HG03442 (cell line): ENCODE measurements around the gene MAP2K3.

Source experiments
- ATAC-seq: cut with Tn5 transposase; IDR thresholded peaks from one replicate; pipeline ENCODE4 v1.9.1; 2021; ENCODE audit warnings: mild to moderate bottlenecking, moderate library complexity; ENCODE audit not compliant: unreplicated experiment

Gene MAP2K3

DNA sequence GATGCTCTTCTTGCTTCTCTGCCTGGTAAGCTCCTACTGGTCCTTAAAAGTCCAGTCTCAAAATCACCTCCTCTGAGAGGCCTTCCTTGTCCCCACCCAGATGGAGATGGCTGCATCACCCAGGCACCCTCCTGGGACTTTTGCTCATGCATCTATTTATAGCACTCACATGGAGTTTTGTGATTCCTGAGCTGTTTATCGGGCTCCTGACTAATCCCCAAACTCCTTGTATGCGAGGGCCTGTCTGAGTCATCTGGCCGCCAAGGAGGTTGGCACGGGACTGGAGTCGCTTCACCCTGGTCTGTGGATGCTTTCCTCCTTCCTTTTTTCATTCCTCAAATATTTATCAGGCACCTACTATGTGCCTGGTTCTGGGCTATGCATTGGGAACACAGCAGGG lies 2.3 kb upstream of the MAP2K3 start:
- ATAC-seq, result no peak

DNA sequence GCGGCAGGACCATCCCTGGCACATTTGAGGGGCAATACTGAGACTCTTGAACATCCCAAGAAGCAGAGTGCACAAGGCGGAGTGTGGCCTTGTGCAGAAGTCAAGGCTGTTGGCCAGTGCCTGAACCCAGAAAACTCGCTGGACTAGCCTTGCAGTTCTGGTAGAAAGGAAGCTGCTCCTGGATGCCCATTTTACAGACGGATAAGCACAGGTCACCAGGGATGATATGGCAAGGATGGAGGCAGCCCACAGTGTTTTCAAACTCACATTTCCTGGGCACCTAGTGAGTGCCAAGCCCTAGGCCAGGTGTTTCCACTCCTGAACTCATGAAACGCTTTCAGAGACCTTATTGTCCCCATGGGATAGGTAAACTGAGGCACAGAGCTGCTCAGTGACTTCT lies 1.7 kb upstream of the MAP2K3 start:
- no peak for ATAC-seq

DNA sequence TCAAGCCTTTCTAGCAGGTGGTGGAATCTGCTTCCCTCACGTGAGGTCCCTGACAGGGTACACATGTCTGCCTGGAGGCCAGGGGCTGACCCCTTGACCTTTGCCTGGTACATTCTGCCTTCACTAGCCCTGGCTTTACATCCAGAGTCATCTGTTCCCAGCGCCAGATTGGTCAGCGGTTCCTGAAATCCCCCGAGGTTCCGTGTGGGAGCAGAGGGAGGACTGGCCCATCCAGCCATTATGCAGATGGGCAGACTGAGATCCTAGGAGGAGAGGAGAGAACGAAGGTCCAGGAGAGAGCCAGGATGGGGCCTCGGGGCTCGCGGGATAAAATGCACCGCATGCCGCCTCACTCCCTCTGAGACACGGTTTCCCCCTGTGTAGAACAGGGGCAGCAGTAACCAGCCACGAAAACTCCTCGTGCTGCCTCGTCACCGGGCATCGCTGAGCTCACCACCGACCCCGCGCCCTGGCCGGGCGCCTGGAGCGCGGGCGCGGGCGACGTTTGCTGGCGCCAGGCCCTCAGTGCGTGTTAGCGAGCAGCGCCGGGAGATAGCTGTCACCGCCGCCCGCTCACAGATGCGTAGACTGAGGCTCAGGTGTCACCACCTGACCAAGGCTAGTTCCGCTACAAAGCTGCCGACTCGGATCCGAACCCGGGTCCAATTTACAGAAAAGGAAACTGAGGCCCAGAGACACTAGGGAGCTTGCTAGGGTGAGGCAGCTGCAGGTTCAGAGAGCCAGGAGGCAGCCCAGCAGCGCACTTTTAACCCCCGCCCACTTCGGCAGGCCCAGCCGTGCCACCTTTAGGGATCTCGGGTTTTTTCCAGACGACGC lies 811 bp upstream of the MAP2K3 start:
- peak; percentile 6 for ATAC-seq

DNA sequence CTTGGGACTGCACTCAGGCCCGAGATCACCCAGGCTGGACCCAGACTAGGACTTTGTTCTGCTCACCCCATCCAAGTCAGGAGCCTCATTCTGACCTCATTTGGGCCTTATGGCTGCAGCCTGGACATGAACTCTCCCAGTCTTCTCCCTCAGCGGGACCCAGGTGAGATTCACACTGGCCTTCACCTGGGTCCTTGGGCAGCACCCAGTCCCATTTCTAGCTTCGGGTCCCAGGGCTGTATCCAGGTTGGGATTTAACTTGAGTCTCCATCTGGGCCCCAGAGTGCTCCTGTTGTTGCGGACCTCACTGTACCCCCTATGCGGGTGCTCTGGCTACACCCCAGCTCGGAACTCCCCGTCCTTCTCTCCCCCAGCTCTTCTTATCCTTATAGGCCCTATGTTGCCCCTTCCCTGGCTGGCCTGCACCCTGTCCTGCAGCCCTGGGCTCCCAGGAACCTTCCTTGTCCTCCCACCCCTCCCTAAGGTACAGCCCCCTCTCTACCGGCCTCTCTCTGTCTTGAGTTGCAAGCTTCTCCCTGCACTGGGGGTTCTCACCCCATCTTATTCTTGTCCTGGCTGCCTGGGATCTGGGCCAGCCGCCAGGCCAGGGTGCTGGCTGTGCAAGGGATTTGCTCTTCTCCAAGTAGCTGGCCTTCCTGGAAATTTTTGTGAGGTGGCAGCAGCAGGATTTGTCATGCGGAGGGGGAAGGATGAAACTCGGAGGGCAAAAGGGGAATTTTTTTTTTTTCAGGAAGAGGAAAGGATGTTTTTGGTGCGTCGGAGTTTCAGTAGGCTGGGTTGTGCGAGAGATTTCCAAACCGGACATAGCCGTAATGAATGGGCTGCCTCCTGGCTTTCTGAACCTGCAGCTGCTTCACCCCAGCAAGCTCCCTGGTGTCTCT lies 904 bp downstream of the MAP2K3 start:
- ATAC-seq, result no peak

DNA sequence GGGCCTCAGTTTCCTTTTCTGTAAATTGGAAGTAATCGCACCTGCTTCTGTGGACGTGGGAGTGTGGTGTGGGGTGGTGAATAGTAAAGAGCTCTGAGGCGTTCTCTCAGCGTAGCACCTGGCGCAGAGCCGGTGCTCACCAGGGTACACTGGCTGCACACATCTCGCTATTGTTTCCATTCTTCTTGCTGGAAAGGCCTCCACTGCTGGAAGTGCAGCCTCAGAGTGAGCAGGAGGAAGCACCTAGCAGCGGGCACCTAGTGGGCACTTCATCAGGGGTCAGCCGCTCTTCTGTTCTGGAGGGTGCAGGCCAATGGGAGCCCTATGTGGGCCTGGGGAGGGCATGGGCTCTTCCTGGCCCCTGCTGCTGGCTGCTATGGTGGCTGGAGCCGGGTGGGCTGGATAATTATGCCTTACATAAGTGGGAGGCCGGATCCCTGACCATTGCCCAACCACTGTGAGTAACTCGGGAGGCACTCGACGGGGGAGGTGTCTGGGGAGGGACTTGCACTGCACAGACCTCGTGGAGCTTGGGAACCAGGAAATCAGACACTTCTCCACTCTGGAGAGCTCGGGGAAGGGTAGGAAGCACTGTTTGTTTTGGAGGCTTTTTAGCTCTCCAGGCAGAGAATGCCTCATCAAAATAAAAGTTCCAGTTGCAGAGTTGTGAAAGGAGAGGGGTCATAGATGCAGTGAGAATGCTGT lies 1.7 kb downstream of the MAP2K3 start:
- ATAC-seq, result no peak

DNA sequence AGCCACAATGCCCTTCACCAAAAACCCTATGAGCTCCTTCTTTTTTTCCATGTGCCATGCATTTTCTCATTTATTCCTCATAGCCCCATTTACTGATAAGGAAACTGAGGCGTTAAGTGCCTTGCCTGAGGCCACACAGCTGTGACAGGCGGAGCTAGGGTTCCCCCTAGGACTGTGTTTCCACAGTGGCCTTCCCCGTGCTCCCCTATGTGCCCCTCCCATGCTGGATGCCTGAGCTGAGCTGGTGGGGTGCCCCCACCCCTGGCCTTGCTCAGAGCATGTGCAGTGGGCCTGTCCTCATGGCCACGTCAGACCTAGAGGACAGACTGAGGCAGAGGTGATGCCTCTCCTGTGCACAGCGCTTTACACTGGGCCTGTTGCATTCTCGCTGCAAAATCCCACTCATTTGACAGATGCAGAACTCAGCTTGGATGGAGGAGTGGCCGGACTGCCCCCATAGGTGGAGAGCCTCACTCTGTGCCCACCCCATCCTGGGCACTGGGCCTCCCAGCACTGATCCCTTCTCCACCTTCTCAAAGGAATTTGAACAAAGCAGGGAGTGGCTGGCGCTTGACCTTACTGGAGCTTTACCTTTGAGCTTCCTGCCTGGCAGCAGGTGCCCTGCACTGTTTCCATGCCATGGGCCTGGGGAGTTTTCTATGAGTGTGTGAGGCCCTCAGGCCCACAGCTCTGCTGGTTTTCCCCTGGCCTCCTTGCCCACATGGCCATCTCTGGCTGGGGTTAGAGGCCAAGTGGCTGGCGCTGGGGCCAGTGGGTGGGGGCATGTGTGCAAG lies 2.6 kb downstream of the MAP2K3 start:
- ATAC-seq, result no peak

DNA sequence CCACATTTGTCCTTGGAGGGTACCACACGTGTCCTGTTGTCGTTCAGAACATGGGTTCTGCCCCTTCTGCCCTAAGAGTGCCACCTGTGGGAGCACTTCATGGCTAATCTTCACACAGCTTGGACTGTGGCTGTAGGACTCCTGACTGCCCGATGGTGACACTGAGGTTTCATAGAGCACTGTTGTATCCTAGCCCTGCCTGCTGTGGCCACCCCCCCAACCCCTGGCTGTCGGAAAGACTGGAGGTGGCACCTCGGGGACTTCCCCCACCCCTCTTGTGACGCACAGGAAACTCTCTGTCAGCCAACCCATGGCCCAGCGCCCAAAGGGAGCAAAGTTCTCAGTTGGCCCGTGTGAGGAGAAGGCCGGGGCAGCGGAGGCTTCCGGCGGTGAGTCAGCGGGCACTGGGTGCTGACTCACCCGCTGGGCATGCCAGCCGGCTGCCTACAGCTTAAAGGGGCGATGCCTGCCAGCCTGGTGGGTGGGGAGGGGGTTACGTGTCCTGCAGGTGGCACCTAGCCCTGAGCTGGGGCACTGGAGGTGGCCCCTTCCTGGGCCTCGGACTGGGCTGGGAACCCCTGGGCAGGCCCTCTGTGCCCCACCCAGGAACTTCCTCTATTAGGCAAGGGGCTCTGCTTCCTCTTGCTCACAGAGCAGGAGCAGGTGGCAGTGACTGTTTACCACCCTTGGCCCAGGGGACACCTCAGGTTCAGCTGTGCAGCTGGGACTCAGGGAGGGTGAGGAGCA lies 3.4 kb downstream of the MAP2K3 start:
- ATAC-seq, result peak; percentile 36

DNA sequence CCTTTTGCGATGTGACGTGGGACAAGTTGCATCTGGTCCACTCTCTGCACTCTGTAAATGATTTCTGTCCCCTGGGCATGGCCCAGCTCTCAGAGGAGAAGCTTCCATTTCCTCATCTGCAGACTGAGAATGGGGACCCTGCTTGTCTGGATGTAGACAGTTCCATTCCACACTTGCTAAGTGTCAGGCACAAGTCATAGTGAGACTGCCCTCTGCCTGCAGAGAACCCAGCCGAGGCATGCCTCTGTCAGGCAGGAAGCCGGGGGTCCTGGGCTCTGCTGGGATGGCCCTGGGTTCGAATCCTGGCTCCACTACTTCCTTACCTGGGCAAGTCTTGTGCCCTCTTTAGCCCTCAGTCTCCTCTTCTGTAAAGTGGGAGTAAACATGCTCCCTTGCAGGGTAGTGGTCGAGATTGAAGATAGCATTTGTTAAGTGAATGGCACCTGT lies 4.1 kb downstream of the MAP2K3 start:
- no peak for ATAC-seq

DNA sequence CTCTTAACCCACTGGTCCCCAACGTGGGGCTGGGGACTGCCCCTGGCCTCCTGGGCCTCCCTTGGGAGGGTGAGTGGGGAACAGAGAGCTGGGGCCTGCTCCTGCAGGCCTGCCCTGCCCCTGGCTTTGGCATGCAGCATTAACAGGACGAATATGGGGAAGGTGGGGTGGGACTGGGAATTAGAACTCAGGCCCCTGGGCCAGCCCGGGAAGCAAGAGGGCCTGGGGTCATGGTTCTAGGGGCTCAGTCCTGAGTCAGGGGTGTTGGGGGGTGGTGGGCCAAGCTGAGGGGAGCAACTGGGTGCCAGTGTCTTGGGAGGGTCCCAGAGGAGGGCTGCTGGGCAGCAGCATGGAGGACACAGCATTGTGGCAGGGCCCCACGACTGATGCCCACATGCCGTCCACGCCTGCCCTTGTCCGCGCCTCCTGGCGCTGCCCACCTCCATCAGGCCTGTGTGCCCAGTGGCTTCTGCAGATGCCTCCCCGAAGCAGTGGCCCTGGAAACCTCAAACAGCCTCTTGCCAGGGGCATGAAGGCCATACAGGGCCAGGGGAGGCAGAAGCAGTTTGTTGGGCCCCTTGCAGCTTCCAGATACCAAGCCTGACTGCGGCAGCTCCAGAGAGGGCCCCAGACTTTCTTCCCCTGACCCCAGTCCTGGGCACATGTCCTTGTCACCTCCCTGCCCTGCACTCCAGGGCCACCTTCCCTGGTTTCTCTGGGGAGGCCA lies 4.8 kb downstream of the MAP2K3 start:
- no peak for ATAC-seq

DNA sequence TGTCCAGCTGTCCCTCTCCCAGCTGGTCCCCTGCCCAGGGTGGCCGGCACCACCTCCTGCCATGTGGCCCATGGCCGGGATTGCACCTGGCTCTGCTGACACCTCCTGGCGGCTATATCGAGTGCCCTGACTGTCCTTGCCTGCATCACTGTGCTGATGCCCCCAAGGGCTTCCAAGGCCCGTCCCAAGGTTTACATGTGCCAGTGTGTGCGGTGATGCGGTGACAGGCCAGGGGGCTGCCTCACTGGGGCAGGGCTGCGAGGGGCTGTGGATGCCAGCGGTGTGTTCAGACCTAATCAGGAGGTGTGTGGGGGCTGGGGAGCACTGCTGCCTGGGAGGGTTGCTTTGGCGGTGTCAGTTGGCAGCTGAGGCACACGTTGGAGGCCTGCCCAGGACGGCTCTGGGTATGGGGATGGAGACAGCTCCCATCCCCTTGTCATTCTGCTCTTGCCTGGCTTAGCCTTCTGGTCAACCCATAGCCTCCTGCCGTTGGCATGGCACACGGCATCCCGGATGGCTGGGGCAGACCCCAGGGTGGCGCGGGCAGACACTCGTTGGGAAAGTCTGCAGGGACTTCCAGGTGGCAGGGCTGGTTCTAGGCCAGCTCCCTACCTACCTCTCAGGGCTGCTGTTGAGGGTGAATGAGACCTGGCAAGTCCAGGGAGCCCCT lies 5.5 kb downstream of the MAP2K3 start:
- no peak for ATAC-seq

DNA sequence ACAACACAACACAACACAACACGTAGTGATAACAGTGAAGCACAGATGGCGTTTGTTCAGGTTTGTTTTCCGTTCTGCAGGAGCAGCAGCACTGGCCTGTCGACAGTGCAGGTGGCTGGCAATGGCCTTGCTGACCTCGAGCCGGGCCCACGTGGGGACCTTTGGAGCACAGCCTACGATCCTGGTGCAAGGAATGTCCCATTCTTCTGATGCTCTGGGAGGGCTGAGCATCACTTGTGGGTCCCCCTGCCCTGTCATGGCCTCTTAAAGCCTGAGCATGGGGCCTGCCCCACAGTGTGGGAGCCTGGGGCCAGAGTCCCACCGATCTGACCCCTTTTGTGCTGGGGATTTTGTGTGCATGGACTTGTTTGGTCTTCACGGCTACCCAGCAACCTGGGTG lies 6.8 kb downstream of the MAP2K3 start:
- ATAC-seq, result no peak

DNA sequence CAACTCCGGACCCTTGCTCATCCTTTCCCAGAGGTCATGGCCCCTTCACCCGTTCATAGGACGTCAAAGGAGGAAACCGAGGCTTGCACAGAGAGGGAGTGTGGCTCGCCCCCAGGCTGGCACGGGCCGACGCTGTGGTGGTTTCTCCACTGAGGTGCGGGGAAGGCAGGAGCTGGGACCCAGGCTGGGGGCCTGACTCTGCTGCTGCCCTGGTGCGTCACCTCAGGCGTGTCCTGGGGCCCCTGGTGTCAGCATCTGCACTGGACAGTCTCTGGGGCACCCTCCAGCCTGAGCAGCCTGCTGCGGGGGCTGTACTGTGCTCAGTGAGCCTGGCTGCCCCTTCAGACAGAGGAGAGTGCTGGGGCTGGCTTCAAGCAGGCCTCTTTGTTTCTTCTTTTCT lies 7.4 kb downstream of the MAP2K3 start:
- ATAC-seq, result no peak

DNA sequence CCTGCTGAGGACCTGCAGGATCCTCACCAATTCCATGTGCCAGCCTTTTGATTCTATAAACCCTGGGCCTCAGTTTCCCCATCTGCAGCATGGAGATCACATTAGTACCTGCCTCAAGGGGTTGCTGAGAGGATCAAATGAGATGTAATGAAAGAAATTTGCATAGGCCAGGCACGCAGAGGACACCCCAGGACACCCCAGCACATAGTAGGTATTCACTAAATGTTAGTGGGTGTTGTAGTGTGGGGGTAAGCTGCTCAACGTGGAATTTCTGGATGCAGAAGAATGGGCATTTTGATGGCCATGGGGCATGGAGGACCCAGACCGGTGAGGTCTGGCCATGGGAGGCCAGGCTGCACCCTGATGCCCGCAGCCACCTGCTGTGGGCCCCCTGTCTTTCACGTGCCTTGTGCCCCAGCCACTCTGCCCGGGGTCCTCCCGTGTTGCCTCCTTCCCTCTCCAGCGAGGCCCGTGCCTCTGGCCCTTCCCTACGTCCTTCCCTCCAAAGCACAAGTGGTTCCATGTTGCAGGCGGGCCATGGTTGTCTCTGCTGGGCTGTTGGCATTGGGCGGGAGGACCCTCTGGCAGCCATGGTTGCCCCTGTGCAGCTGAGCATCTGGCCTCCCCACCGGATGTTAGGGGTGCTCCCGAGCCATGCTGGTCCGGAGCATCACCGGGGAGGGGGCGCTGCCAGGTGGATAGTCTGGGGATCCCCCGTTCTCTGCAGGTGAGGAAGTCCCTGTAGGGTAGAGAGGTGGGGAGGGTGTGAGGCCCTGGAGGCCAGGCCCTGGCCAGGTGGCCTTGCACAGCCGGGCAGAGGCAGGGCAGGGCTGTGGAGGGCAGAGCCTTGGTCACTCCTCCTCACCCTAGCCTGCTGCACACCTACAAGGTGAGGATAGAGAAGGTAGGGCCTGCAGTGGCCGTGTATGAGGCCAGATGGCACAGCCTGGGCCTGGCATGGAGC lies 8.6 kb downstream of the MAP2K3 start:
- no peak for ATAC-seq

DNA sequence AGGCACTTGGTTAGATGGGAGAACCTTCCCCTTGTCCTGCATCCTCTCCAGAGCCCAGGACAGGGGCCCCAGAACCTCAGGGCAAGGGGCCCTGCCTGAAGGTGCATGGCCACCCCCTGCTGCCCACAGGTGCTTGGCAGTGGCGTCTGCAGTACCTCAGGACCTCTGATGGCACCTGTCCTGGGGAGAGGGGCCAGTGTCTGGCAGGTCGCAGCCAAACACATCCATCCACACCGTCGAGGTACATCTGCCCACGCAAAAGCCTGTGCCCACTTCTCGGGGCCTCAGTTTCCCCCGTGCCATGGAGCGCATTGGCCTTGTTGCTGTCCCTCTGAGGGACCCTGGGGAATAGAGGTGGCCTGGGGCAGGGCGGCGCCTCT lies 9.3 kb downstream of the MAP2K3 start:
- ATAC-seq, result no peak

DNA sequence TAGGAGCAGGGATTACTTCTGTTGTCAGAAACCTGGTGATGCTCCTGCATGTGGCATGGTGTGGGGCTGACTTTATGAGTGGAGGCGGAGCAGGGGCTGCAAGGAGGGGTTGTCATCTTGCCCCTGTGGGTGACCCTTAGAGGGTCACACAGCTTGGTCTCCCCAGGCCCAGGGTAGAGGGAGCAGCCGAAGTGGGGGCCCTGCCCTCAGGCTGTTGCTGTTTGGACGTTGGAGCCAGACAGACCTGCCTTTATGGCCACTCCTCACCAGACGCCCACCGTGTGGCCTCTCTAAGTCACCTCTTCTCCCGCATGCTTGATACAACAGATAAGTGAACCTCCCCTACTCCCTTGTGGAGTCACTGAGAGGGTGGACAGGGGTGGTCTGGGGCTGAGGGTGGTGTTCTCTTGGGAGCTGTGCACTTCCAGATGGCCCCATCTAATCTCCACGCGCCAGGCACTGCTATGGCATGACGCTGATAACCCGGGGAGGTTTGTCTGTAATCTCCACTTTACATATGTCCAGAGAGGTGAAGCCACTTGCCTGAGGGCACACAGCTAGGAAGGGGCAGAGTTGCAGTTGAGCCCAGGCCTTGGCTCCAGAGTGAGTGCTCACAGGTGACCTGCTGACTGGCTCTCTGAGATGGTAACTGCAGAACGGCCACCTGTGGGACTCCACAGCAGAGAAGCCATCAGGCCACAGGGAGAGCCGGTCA lies 10.0 kb downstream of the MAP2K3 start:
- no peak for ATAC-seq

DNA sequence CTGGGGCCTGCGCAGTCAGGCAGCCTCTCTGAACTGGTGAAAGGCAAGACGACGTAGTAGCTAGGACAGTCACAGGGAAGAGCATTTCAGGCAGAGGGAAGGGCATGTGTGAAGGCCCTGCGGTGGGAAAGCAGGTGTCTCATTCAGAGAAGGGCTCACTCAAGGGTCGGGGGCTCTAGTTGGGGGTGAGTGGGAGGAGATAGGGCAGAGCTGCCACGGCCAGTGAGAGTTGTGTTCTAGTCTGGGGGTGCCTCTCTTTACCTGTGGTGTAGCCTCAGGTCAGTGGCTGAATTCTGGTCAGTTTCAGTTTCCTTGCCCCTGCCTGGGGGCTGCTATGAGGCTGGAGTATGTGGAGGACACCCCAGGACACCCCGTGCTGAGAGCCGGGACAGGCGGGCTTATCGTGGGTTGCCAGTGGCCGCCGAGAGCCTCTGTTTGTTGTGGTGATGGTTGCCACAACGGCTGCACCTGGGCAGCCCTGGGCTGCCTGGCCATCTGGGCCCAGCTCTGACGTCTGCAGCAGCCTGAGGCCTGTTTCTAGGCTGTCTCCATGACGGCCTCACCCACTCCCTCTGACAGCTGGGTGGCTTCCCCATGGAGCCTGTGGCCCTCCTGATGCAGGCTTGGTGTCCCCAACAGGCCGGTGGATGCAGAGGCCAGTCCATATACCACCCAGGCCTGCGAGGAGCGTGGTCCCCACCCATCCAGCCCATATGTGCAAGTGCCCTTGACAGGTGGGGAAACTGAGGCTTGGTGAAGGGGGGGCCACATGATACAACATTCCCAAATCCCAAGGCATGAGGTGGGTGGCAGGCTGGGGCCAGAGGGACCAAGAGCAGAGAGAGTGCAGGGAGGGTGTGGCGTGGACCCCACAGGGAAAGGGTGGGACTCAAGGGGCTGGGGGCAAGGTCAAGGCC lies 10.8 kb downstream of the MAP2K3 start:
- no peak for ATAC-seq
